ENCODE results near the gene SOSTDC1.

SOSTDC1 gene

DNA sequence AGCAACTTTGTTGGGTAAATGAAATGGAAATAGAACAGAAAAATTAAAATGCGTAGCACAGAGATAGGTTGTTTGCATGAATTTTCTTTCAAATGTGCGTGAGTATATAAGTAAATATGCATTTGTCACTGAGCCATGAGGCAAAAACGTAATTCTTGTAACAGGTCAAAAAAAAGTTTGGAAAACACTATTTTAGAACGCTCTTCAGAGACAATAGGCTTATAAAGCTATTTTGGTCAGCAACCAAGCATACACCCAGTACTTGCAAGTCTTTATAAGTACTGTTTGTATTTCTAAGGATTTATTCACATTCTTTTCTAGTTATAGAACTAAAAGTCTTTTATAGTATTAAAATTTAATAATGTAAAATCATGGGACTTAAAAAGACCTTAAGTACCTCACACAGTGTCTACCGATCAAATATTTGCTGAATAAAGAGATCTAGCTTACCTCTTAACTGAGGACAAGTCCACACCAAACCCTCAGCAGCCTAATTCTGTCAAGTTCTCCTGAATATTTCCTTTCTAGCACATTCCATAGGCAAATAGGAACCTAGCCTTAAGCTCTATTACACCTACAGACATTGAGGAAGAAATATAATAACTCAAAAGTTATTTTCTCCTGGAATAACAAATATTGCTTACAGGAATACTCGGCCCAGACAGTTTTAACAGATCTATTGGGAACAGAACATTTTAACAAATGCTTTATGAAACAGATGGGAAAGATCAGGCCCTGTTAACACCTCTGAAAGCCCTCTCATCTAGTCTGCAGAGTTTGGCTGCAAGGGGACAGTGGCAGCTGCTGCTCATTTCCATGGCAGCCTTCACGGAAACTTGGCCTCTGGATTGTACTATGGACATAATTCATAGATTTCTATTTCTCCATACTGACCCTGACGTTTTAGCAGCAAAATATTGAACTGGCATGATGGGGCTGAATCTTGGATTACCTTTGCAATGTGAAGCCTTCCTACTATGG, 53.0 kb downstream of the SOSTDC1 start:
- H3K4me1 ChIP-seq (ENCODE audit: control insufficient read depth, insufficient read depth, low read length) = peaks cover 6% of the 10 kb centered on the region
- no peaks in the 10 kb centered on the region for H3K36me3 ChIP-seq (ENCODE audit: control insufficient read depth, insufficient read depth, low read length)
- no peak overlapping the region for H3K4me3 ChIP-seq (ENCODE audit: low read length)
- H3K27me3 ChIP-seq (ENCODE audit: control insufficient read depth, insufficient read depth, low read length) = no peaks in the 10 kb centered on the region
- no peak overlapping the region for H3K9ac ChIP-seq (ENCODE audit: low read length)
- no peaks in the 10 kb centered on the region for H3K9me3 ChIP-seq (ENCODE audit: control insufficient read depth, low read length)
